Gastroesophageal sphincter (tissue), 3 donors: Measurements from ENCODE around the gene APBB1.

Experiments
- CTCF ChIP-seq, 4 experiments: fragments of 200-600 bp in 2 of 4; fragments of 450-650 bp in 2 of 4; sonication (generic) in 1 of 4; IDR thresholded peaks; one replicate each; pipeline ENCODE4 v1.5.1; 2017 to 2019; ENCODE audit warnings: antibody characterized with exemption in 4 of 4, mild to moderate bottlenecking in 2 of 4, moderate library complexity in 2 of 4
- EP300 ChIP-seq: sonication (generic); formaldehyde crosslinking; IDR thresholded peaks from one replicate; pipeline ENCODE4 v1.6.1; 2017; ENCODE audit warnings: antibody characterized with exemption, mild to moderate bottlenecking
- POLR2A ChIP-seq, 2 donors: fragments of 450-650 bp; IDR thresholded peaks; one replicate each; pipeline ENCODE4 v1.6.1; 2017; ENCODE audit warnings: antibody characterized with exemption in 2 of 2, mild to moderate bottlenecking in 2 of 2, moderate library complexity in 1 of 2

- TF ChIP-seq CTCF (IDR thresholded peaks at IDR 0.05) (no peak), POLR2A (IDR thresholded peaks at IDR 0.05) (no peak), EP300 (no peak)
Measured at GRCh38 chr11:6405052-6405667, 13.7 kb downstream of the APBB1 start.
